ENCODE data around the gene SHROOM2. TPM values are rescaled to one million over a fixed set of nuclear protein-coding genes. Genes with fewer than 3 reads are reported as not detected.

SHROOM2 gene
- total RNA-seq, 1 experiment from 2014 or later, result 13.9 TPM

DNA sequence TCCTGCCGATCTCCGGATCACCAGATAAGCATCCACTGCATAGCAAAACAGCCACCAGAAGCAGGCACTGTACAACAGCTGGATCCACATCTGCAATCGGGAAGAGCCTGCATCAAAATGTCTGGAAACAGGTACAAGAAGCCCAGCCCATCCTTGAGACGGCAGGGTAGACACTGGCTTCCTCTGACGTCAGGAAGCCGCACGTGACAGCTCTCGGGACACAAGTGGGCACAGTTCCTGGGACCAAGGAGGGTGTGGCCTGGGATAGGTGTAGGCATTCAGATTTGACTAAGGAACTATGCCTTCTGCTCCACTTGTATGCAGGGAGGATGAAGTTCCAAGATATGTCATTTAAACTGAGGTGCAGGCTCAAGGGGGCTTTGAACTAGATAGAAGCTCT is 26.9 kb upstream of the SHROOM2 start:
- Histone ChIP-seq H3K9me3 (ENCODE audit: control insufficient read depth, low read depth, low read length) (no peaks in the 10 kb centered on the region), H2BK120ac (ENCODE audit: low read depth, low read length, poor library complexity, severe bottlenecking) (no peak overlapping the region), H2BK12ac (ENCODE audit: insufficient read length, low read depth, low read length) (no peak overlapping the region), H3K4ac (ENCODE audit: low read depth, low read length) (no peak overlapping the region), H3K23ac (ENCODE audit: insufficient read length, low read depth, low read length) (no peak overlapping the region), H4K91ac (ENCODE audit: insufficient read length, low read depth, low read length) (no peak overlapping the region), H3K4me1 (ENCODE audit: insufficient read depth, low read length) (no peaks in the 10 kb centered on the region), H2BK20ac (ENCODE audit: low read depth, low read length, poor library complexity, severe bottlenecking) (no peak overlapping the region), H3K23me2 (ENCODE audit: insufficient read length, low read depth, low read length, poor library complexity, severe bottlenecking) (no peaks in the 10 kb centered on the region), H4K5ac (ENCODE audit: insufficient read length, low read depth, low read length) (no peak overlapping the region), H3K27me3 (ENCODE audit: insufficient read depth, low read length) (no peaks in the 10 kb centered on the region), H3K79me2 (ENCODE audit: insufficient read depth, low read length) (peaks cover 3% of the 10 kb centered on the region; the same call in 1 of the 2 replicates), H3K4me2 (ENCODE audit: insufficient read depth, insufficient read length, low read length) (no peak overlapping the region), H3K14ac (ENCODE audit: insufficient read depth, low read length) (no peak overlapping the region), H3K18ac (ENCODE audit: insufficient read length, low read depth, low read length) (no peak overlapping the region), H3K56ac (ENCODE audit: insufficient read length, low read depth, low read length) (no peak overlapping the region), H3K9ac (ENCODE audit: extremely low read depth, insufficient read length, low read length) (no peak overlapping the region), H3K27ac (ENCODE audit: insufficient read length, low read depth, low read length) (no peak overlapping the region), H3T11ph (ENCODE audit: low read length) (no peak overlapping the region), H2BK5ac (ENCODE audit: insufficient read length, low read length) (no peak overlapping the region), H4K20me1 (ENCODE audit: control insufficient read depth, insufficient read depth, insufficient read length) (no peaks in the 10 kb centered on the region), H2AFZ (ENCODE audit: low read length) (no peak overlapping the region), H4K8ac (replicated peaks; ENCODE audit: insufficient read length, low read depth, low read length) (no peak overlapping the region), H2AK5ac (ENCODE audit: insufficient read length, low read length) (no peak overlapping the region), H3K79me1 (ENCODE audit: insufficient read depth, low read depth, low read length, poor library complexity, severe bottlenecking) (no peaks in the 10 kb centered on the region), H2BK15ac (ENCODE audit: low read depth, low read length) (no peak overlapping the region)
- peaks cover 0 to 4% of the 10 kb centered on the region in 2 experiments; a peak in 2 of 4 replicates for H3K4me1 Mint-ChIP-seq
- H3K27me3 Mint-ChIP-seq (ENCODE audit: low read depth), result no peaks in the 10 kb centered on the region
- TF ChIP-seq, protein P1, sequence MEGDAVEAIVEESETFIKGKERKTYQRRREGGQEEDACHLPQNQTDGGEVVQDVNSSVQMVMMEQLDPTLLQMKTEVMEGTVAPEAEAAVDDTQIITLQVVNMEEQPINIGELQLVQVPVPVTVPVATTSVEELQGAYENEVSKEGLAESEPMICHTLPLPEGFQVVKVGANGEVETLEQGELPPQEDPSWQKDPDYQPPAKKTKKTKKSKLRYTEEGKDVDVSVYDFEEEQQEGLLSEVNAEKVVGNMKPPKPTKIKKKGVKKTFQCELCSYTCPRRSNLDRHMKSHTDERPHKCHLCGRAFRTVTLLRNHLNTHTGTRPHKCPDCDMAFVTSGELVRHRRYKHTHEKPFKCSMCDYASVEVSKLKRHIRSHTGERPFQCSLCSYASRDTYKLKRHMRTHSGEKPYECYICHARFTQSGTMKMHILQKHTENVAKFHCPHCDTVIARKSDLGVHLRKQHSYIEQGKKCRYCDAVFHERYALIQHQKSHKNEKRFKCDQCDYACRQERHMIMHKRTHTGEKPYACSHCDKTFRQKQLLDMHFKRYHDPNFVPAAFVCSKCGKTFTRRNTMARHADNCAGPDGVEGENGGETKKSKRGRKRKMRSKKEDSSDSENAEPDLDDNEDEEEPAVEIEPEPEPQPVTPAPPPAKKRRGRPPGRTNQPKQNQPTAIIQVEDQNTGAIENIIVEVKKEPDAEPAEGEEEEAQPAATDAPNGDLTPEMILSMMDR (conservative IDR thresholded peaks at IDR 0.05), result no peak
- DNase-seq, result no peak
- no peak overlapping the region for H3K27ac Mint-ChIP-seq
- no peak overlapping the region for H3K4me3 Mint-ChIP-seq
- H3K36me3 Mint-ChIP-seq (ENCODE audit: insufficient read depth in 1 of 3, low read depth in 3 of 3), result peaks cover 4 to 23% (median 8%) of the 10 kb centered on the region in 3 experiments; a peak in 5 of 7 replicates
- no CpG with 5 or more reads among the region's 8 CpGs for WGBS (ENCODE audit: extremely low coverage, insufficient read length, low lambda C conversion rate)
- H3K9me3 Mint-ChIP-seq, result peaks cover 20 to 50% of the 10 kb centered on the region in 2 experiments
